NCI-H460 (cell line): Measurements from ENCODE around the gene SPATA31C1. TPM values are rescaled to one million over a fixed set of nuclear protein-coding genes. Genes with fewer than 3 reads are reported as not detected.
"Not testable (repeated sequence)": the region's sequence is repeated elsewhere in the genome, so short reads cannot be mapped to it uniquely, and the experiment has no call there.

Experiments used
- DNase-seq: peaks from one replicate; pipeline ENCODE4 v3.0.0-alpha.2; 2016; ENCODE audit warnings: low read depth; ENCODE audit errors: extremely low read depth
- total RNA-seq: library from RNA; depleted of rRNA; stranded (reverse); fragments of >200 nt; shearing (Covaris generic); gene quantifications from 2 replicates; pipeline ENCODE4 v1.2.3, GENCODE V29; 2014

The SPATA31C1 gene
- total RNA-seq, 1 experiment from 2014 or later: not detected

- DNase-seq: not testable (repeated sequence)
Measured at GRCh38 chr9:87934444-87934843, 16.7 kb downstream of the SPATA31C1 start.

- not testable (repeated sequence) for DNase-seq
Measured at GRCh38 chr9:87937352-87937751, 19.6 kb downstream of the SPATA31C1 start.

- not testable (repeated sequence) for DNase-seq
Measured at GRCh38 chr9:87937918-87938317, 20.2 kb downstream of the SPATA31C1 start.

- not testable (repeated sequence) for DNase-seq
Measured at GRCh38 chr9:87938336-87938735, 20.6 kb downstream of the SPATA31C1 start.

GRCh38 chr9:87939096-87939495, 21.3 kb downstream of the SPATA31C1 start:
- not testable (repeated sequence) for DNase-seq

- DNase-seq: peak; percentile 7
Measured at GRCh38 chr9:87944096-87944495, 26.3 kb downstream of the SPATA31C1 start.

GRCh38 chr9:87944682-87945081, 26.9 kb downstream of the SPATA31C1 start:
- DNase-seq: no peak

- no peak for DNase-seq
Measured at GRCh38 chr9:87950296-87950695, 32.5 kb downstream of the SPATA31C1 start.

- peak; percentile 8 for DNase-seq
Measured at GRCh38 chr9:87950765-87951488, 33.2 kb downstream of the SPATA31C1 start.

- no peak for DNase-seq
Measured at GRCh38 chr9:87954230-87954629, 36.5 kb downstream of the SPATA31C1 start.

GRCh38 chr9:87957839-87958238, 40.1 kb downstream of the SPATA31C1 start:
- no peak for DNase-seq

GRCh38 chr9:87958591-87958990, 40.8 kb downstream of the SPATA31C1 start:
- DNase-seq: no peak

GRCh38 chr9:87959916-87960581, 42.3 kb downstream of the SPATA31C1 start:
- DNase-seq: no peak

- DNase-seq: no peak
Measured at GRCh38 chr9:87963770-87964169, 46.0 kb downstream of the SPATA31C1 start.

- DNase-seq: no peak
Measured at GRCh38 chr9:87964826-87965225, 47.1 kb downstream of the SPATA31C1 start.

- no peak for DNase-seq
Measured at GRCh38 chr9:87968155-87968554, 50.4 kb downstream of the SPATA31C1 start.

- DNase-seq: no peak
Measured at GRCh38 chr9:87970602-87971001, 52.8 kb downstream of the SPATA31C1 start.

GRCh38 chr9:87973122-87973521, 55.4 kb downstream of the SPATA31C1 start:
- no peak for DNase-seq
